ENCODE data around the gene HOXB8.

DNA sequence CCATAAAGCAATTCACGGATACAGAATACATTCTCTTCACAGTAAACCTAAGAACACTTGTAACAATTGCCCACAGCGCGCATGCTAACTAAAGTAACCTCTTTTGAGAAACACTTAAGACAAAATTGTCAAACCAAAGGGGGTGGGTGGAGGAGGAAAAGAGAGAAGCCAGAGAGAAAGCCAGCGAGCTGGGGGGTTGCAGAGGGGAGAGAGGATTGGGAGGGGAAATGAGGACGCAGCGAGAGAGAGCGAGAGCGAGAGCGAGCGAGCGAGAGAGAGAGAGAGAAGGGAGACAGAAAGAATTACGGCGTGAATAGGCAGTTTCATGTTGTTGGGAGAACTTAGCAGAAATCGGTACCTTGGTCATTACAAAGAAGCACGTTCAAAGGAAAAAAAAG is 2.6 kb downstream of the HOXB8 start:
- TF ChIP-seq, protein P1, sequence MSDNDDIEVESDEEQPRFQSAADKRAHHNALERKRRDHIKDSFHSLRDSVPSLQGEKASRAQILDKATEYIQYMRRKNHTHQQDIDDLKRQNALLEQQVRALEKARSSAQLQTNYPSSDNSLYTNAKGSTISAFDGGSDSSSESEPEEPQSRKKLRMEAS (IDR thresholded peaks at IDR 0.05; ENCODE audit: insufficient read depth, insufficient read length) = no peak
- TF ChIP-seq, protein P2, sequence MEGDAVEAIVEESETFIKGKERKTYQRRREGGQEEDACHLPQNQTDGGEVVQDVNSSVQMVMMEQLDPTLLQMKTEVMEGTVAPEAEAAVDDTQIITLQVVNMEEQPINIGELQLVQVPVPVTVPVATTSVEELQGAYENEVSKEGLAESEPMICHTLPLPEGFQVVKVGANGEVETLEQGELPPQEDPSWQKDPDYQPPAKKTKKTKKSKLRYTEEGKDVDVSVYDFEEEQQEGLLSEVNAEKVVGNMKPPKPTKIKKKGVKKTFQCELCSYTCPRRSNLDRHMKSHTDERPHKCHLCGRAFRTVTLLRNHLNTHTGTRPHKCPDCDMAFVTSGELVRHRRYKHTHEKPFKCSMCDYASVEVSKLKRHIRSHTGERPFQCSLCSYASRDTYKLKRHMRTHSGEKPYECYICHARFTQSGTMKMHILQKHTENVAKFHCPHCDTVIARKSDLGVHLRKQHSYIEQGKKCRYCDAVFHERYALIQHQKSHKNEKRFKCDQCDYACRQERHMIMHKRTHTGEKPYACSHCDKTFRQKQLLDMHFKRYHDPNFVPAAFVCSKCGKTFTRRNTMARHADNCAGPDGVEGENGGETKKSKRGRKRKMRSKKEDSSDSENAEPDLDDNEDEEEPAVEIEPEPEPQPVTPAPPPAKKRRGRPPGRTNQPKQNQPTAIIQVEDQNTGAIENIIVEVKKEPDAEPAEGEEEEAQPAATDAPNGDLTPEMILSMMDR (IDR thresholded peaks at IDR 0.05; ENCODE audit: extremely low read depth in 1 of 2, insufficient read depth in 1 of 2, low read depth in 1 of 2, low read length in 2 of 2) = no peak
- no peak for TF ChIP-seq EZH2 (IDR thresholded peaks at IDR 0.05; ENCODE audit: borderline replicate concordance, low read depth, low read length, severe bottlenecking)
